GM23338 (cell line): ENCODE results near the gene IFITM5.

ENCODE experiments used
- CREB1 ChIP-seq: fragments of 250-450 bp; sonication (Bioruptor Pico); IDR thresholded peaks from 2 replicates; pipeline ENCODE4 v1.5.0; 2020; ENCODE audit warnings: low read depth, mild to moderate bottlenecking, moderate library complexity
- CTCF ChIP-seq, 2 experiments: fragments of 200-600 bp in 1 of 2; sonication (generic) in 1 of 2; conservative IDR thresholded peaks; 2 replicates each; pipeline versions ENCODE4 v1.5.1 to v1.6.1; 2016 to 2017; ENCODE audit warnings: antibody characterized with exemption in 2 of 2, low read depth in 2 of 2, mild to moderate bottlenecking in 2 of 2, moderate library complexity in 1 of 2
- ETS1 ChIP-seq: IDR thresholded peaks from 2 replicates; pipeline ENCODE4 v1.6.1; 2016; ENCODE audit warnings: antibody characterized with exemption
- EZH2 ChIP-seq: fragments of 200-600 bp; sonication (generic); IDR thresholded peaks from one replicate; pipeline ENCODE4 v1.8.0; 2017; ENCODE audit warnings: antibody characterized with exemption, mild to moderate bottlenecking, low read depth; ENCODE audit not compliant: unreplicated experiment
- EZH2phosphoT487 ChIP-seq: fragments of 200-600 bp; sonication (generic); IDR thresholded peaks from one replicate; pipeline ENCODE4 v1.8.1; 2018; ENCODE audit warnings: antibody characterized with exemption; ENCODE audit not compliant: unreplicated experiment
- JUNB ChIP-seq: IDR thresholded peaks from one replicate; pipeline ENCODE4 v1.6.1; 2016; ENCODE audit warnings: antibody characterized with exemption; ENCODE audit not compliant: unreplicated experiment
- NANOG ChIP-seq: IDR thresholded peaks from 2 replicates; pipeline ENCODE4 v1.6.1; 2016; ENCODE audit warnings: antibody characterized with exemption, borderline replicate concordance
- POLR2AphosphoS5 ChIP-seq: IDR thresholded peaks from 2 replicates; pipeline ENCODE4 v1.6.1; 2016; ENCODE audit warnings: antibody characterized with exemption, low read depth
- REST ChIP-seq: IDR thresholded peaks from one replicate; pipeline ENCODE4 v1.6.1; 2018; ENCODE audit warnings: antibody characterized with exemption; ENCODE audit not compliant: unreplicated experiment
- STAT1 ChIP-seq: IDR thresholded peaks from one replicate; pipeline ENCODE4 v1.6.1; 2016; ENCODE audit warnings: antibody characterized with exemption; ENCODE audit not compliant: unreplicated experiment
- ZNF114 ChIP-seq: fragments of 250-450 bp; sonication (Bioruptor Pico); IDR thresholded peaks from 2 replicates; pipeline ENCODE4 v1.5.0; 2020; ENCODE audit warnings: mild to moderate bottlenecking, moderate library complexity
- TF ChIP-seq, protein P1 (sequence below): fragments of 250-450 bp; sonication (Bioruptor Pico); IDR thresholded peaks from 2 replicates; pipeline ENCODE4 v1.5.0; 2020; ENCODE audit warnings: mild to moderate bottlenecking, moderate library complexity

DNA sequence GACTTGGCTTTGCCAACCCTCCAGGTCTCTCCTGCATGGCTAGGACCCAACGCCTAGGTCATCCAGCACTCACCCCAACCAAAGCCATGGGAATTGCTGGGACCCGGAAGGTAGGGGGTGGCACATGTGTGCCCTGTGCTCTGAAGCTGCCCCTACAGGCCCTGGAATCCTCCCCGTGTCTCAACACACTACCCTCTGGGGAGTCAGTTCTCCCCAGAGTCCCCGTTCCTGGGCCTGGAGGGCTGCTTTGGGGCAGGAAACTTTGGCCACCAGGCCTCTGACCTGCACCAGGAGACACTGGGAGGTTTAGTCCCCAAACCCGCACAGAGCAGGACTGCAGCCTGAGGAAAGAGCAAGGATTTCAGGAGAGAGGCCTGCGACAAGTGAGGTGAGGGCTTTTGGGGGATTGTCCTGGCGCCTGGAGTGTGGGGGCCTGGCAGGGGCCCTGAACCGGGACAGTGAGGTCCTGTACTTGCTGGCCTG is 14.0 kb upstream of the IFITM5 start:
- TF ChIP-seq CTCF (conservative IDR thresholded peaks at IDR 0.05; ENCODE audit: low read depth in 2 of 2) (no peak), POLR2AphosphoS5 (no peak), EZH2 (no peak), EZH2phosphoT487 (no peak), REST (no peak), ETS1 (no peak), CREB1 (CRISPR knock-in tag) (no peak), STAT1 (no peak), JUNB (no peak), ZNF114 (CRISPR knock-in tag) (no peak), NANOG (no peak)
- TF ChIP-seq, protein P1, sequence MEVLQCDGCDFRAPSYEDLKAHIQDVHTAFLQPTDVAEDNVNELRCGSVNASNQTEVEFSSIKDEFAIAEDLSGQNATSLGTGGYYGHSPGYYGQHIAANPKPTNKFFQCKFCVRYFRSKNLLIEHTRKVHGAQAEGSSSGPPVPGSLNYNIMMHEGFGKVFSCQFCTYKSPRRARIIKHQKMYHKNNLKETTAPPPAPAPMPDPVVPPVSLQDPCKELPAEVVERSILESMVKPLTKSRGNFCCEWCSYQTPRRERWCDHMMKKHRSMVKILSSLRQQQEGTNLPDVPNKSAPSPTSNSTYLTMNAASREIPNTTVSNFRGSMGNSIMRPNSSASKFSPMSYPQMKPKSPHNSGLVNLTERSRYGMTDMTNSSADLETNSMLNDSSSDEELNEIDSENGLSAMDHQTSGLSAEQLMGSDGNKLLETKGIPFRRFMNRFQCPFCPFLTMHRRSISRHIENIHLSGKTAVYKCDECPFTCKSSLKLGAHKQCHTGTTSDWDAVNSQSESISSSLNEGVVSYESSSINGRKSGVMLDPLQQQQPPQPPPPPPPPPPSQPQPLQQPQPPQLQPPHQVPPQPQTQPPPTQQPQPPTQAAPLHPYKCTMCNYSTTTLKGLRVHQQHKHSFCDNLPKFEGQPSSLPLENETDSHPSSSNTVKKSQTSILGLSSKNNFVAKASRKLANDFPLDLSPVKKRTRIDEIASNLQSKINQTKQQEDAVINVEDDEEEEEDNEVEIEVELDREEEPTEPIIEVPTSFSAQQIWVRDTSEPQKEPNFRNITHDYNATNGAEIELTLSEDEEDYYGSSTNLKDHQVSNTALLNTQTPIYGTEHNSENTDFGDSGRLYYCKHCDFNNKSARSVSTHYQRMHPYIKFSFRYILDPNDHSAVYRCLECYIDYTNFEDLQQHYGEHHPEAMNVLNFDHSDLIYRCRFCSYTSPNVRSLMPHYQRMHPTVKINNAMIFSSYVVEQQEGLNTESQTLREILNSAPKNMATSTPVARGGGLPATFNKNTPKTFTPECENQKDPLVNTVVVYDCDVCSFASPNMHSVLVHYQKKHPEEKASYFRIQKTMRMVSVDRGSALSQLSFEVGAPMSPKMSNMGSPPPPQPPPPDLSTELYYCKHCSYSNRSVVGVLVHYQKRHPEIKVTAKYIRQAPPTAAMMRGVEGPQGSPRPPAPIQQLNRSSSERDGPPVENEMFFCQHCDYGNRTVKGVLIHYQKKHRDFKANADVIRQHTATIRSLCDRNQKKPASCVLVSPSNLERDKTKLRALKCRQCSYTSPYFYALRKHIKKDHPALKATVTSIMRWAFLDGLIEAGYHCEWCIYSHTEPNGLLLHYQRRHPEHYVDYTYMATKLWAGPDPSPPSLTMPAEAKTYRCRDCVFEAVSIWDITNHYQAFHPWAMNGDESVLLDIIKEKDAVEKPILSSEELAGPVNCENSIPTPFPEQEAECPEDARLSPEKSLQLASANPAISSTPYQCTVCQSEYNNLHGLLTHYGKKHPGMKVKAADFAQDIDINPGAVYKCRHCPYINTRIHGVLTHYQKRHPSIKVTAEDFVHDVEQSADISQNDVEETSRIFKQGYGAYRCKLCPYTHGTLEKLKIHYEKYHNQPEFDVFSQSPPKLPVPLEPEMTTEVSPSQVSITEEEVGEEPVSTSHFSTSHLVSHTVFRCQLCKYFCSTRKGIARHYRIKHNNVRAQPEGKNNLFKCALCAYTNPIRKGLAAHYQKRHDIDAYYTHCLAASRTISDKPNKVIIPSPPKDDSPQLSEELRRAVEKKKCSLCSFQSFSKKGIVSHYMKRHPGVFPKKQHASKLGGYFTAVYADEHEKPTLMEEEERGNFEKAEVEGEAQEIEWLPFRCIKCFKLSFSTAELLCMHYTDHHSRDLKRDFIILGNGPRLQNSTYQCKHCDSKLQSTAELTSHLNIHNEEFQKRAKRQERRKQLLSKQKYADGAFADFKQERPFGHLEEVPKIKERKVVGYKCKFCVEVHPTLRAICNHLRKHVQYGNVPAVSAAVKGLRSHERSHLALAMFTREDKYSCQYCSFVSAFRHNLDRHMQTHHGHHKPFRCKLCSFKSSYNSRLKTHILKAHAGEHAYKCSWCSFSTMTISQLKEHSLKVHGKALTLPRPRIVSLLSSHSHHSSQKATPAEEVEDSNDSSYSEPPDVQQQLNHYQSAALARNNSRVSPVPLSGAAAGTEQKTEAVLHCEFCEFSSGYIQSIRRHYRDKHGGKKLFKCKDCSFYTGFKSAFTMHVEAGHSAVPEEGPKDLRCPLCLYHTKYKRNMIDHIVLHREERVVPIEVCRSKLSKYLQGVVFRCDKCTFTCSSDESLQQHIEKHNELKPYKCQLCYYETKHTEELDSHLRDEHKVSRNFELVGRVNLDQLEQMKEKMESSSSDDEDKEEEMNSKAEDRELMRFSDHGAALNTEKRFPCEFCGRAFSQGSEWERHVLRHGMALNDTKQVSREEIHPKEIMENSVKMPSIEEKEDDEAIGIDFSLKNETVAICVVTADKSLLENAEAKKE, result no peak
